Umbilical cord (tissue), 2 donors: ENCODE data around the gene LIPE. TPM values are rescaled to one million over a fixed set of nuclear protein-coding genes. Genes with fewer than 3 reads are reported as not detected.
A peak's percentile ranks its signal among the peaks of the same experiment; 100 is the strongest.
"Not testable (repeated sequence)": the region's sequence is repeated elsewhere in the genome, so short reads cannot be mapped to it uniquely, and the experiment has no call there.

ENCODE experiments used
- DNase-seq: peaks from one replicate; pipeline ENCODE4 v3.0.0-alpha.2; 2015; ENCODE audit warnings: low spot score
- total RNA-seq: library from RNA; depleted of rRNA; stranded (reverse); fragments of >200 nt; gene quantifications from one replicate; pipeline ENCODE4 v1.2.3, GENCODE V29; 2014; ENCODE audit warnings: low replicate concordance; ENCODE audit not compliant: insufficient read depth

LIPE gene
- total RNA-seq, result 6.5 TPM

GRCh38 chr19:42427313-42427712, at the start of gene LIPE:
Gene LIPE, minus strand, starts transcription at chr19:42427388. Its CDS starts 239 bp downstream, at chr19:42427149.
- DNase-seq, result peak; percentile 93

- no peak for DNase-seq
Measured at GRCh38 chr19:42475366-42475765, 48.2 kb upstream of the LIPE start.

GRCh38 chr19:42474743-42475142, 47.6 kb upstream of the LIPE start:
- no peak for DNase-seq

- DNase-seq, result no peak
Measured at GRCh38 chr19:42473686-42474085, 46.5 kb upstream of the LIPE start.

GRCh38 chr19:42472402-42473147, 45.4 kb upstream of the LIPE start:
- no peak for DNase-seq

- no peak for DNase-seq
Measured at GRCh38 chr19:42471554-42472249, 44.5 kb upstream of the LIPE start.

- no peak for DNase-seq
Measured at GRCh38 chr19:42469311-42470235, 42.4 kb upstream of the LIPE start.

GRCh38 chr19:42468273-42468796, 41.1 kb upstream of the LIPE start:
- no peak for DNase-seq

GRCh38 chr19:42467183-42467760, 40.1 kb upstream of the LIPE start:
- peak; percentile 71 for DNase-seq

- peak; percentile 45 for DNase-seq
Measured at GRCh38 chr19:42466521-42467182, 39.5 kb upstream of the LIPE start.

- no peak for DNase-seq
Measured at GRCh38 chr19:42465827-42466280, 38.7 kb upstream of the LIPE start.

- DNase-seq, result no peak
Measured at GRCh38 chr19:42461700-42462324, 34.6 kb upstream of the LIPE start.

- not testable (repeated sequence) for DNase-seq
Measured at GRCh38 chr19:42461231-42461630, 34.0 kb upstream of the LIPE start.

- no peak for DNase-seq
Measured at GRCh38 chr19:42459926-42460325, 32.7 kb upstream of the LIPE start.

GRCh38 chr19:42455621-42456081, 28.5 kb upstream of the LIPE start:
- DNase-seq, result no peak

GRCh38 chr19:42455086-42455485, 27.9 kb upstream of the LIPE start:
- DNase-seq, result no peak

GRCh38 chr19:42452590-42452989, 25.4 kb upstream of the LIPE start:
- no peak for DNase-seq

- peak; percentile 68 for DNase-seq
Measured at GRCh38 chr19:42450314-42450934, 23.2 kb upstream of the LIPE start.

- DNase-seq, result not testable (repeated sequence)
Measured at GRCh38 chr19:42448306-42448705, 21.1 kb upstream of the LIPE start.

- no peak for DNase-seq
Measured at GRCh38 chr19:42445948-42446347, 18.8 kb upstream of the LIPE start.
